ENCODE measurements around the gene CDH4.

CDH4 gene

DNA sequence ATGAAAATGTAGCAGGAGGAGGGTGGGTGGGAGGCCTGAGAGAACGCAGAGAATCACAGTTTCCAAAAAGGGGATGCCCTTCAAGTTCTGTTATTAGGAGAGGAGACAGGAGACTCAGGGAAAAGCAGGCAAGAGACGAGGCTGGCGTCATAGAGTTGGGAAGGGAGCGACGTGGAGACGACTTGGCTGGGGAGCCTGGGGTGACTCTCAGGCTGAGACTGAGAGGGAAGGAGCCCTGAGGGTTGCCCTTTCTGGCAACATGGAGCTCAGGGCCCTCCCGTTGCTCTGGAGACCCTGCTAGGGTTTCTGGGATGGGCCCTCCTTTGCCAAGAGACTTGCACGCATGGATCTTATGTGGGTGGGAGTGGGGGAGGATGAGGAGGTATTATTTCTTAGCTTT lies 108.9 kb downstream of the CDH4 start:
- no peak for DNase-seq

GRCh38 chr20:61361501-61361900 lies 109.4 kb downstream of the CDH4 start:
- no peak for DNase-seq

DNA sequence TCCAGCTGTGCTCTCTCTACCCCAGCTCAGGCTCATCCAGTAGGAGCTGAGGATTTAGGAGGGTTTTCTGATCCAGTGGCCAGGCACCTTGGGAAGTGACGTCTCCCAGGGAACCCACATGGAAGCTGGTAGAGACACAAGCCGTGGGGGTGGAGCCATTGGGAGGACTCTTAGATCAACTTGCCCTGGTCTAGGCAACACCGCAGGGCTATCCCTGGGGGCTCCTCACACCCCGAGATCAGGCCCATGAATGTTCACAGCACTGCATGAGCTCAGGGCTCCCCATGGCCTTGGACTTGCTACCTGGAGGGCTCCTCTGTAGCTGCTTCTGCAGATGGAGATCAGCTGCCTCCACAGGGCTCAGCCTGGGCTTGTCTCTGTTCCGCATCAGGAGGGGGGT lies 112.1 kb downstream of the CDH4 start:
- no peak for DNase-seq

DNA sequence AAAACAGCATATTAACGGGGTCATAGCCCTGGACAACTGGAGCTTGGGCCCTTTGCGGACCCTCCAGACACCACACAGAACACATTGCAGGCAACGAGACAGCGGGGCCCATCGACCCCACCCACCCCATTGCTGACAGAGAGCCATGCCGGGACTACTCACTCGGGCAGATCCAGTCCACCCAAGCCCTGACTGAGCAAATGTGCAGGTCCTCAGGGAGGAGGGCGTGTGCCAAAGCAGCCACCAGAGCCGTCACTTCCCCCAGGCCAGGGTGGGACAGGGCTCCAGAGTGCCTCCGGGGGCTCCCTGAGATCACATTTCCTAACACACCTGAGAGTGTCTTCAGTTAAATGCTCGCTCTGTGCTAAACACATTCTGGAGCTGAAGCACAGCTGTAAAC lies 114.9 kb downstream of the CDH4 start:
- no peak for DNase-seq

- DNase-seq, result no peak
Measured at GRCh38 chr20:61369731-61370520, 117.9 kb downstream of the CDH4 start.

GRCh38 chr20:61370841-61371303 lies 118.8 kb downstream of the CDH4 start:
- no peak for DNase-seq

- DNase-seq, result no peak
Measured at GRCh38 chr20:61371501-61372136, 119.6 kb downstream of the CDH4 start.

GRCh38 chr20:61372137-61373054 lies 120.3 kb downstream of the CDH4 start:
- DNase-seq, result no peak

DNA sequence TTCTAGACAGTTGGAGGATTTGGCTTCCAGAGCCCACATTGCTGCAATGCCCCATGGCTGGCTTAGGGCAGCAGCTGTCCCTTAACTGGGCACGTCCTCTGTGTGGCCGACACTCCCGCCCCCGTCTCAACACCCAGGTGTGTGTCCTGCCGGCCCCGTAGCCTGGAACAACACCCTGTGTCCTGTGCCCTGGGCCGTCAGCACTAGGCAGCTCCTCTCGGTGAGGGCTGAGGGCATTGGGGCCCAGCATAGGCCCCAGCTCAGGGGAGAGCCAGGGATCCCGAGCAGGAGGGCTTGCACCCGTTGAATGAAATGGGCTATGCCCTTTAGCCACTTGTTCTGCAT lies 121.0 kb downstream of the CDH4 start:
- DNase-seq, result no peak

DNA sequence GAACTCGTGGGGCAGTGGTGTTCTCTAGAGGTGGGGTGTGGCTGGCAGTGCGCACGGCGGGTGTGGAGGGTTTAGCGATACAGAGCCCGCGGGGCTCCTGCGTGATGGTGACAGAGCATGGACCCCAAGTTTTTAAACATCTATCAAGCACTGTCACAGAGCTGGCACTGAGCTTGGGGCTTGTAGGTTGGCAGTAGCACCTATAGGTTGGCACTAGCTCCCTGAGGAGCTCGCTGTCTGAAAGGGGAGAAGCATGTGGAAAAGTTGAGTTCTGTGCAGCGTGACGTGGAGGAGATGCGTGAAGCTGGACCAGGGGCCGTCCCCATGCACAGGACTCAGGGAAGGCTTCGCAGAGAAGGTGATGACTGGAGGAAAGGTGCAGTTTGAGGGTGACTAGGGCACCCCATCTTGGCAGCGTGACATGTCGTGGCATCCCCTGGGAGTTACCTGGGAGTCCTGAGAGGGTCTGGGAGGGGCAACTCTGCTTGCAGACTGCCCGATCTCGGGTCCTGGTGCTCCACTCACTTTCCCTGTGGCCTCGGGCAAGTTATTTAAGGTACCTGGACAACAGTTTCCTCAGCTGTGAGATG lies 122.0 kb downstream of the CDH4 start:
- no peak for DNase-seq

GRCh38 chr20:61376541-61377240 lies 124.6 kb downstream of the CDH4 start:
- DNase-seq, result no peak

DNA sequence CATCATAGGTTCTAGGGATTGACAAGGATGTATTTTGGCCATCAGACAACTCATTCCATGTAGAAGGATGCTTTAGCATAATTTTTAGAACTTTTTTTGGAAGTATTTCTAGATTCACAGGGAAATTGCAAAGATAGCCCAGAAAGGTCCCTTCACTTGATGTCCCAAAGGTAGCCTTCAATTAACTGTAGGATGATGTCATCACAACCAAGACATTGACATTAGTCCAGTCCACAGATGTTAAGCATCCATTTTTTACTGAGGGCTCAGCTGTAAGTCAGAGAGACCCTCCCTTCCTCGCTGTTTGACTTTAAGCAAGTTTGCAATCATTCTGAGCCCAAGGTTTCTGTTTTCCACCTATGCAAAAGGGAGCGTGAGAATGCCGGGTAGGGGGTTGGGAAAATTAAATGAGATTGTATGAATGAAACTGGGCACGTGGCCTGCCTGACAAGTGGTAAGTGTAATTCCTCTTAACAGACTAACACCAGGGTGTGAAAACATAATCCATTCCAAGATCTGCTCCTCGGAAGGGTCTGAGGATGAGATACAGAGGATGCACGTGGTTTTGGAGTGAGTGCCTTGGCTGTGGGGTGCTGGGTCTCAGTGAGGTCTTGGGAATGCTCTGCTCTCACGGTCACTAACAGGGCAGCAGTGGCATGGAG lies 126.8 kb downstream of the CDH4 start:
- DNase-seq, result no peak

GRCh38 chr20:61379898-61380544 lies 128.0 kb downstream of the CDH4 start:
- DNase-seq, result no peak

- DNase-seq, result no peak
Measured at GRCh38 chr20:61380545-61380915, 128.5 kb downstream of the CDH4 start.

GRCh38 chr20:61382194-61382593 lies 130.1 kb downstream of the CDH4 start:
- no peak for DNase-seq

DNA sequence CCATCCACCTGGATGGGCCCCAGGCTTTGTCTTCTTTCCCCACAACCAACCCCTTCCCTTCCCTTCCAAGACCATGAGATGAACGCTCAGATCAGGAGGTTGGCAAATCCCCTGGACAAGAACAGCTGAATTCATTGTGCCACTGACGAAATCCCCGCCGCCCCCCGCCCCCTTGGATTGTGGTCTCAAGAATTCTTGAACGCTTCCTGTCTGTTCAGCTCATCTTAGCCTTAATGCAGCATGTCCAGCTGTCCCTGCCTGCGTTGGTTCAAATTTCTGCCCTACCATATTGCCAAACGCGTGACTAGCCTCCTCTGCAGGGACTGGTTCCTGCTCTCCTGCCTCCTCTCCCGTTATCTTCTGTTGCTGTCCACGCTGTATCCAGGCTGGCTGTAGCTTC lies 133.2 kb downstream of the CDH4 start:
- DNase-seq, result no peak

- DNase-seq, result no peak
Measured at GRCh38 chr20:61385731-61386130, 133.7 kb downstream of the CDH4 start.

DNA sequence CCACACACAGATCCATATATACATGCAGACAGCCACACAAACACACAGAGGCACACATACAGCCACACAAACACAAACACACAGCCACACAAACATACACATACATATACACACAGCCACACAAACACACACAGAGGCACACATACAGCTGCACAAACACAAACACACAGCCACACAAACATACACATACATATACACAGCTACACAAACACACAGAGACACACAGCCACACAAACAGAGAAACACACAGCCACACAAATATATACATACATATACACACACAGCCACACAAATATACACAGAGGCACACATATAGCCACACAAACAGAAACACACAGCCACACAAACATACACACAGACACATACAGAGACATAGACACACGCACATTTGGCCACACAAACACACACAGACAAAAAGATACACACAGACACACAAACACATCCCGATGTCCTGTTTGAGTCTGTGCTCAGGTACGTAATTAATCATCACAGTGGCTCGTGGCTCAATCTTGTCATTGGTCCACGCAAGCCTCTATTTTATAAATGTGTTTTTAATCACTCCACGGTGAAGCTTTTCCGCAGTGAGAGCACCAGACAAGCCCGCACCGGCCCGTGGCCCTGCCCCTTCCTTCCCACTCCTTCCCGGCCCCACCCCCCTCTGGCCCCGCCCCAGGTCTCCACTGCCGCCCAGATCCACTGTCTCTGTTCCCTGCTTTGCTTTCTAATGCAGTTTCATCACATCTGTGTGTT lies 135.3 kb downstream of the CDH4 start:
- DNase-seq, result no peak

DNA sequence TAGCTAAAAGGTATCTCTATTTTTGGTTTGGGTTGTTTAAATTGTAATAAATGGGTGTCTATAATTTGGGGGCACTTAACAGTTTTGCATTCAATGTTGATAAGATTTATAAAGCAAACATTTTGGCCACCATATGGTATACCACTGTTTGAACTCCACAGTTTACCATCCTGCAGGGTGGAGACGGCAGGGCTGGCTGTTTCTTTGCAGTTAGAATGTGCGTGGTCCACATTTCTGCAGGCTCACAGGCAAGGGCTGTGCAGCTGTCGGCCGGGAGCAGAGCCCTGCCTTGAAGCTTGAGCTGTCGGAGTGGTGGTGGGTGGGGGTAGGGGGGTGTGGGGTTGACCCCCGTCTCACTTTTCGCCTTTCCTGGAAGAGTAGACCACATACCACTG lies 135.9 kb downstream of the CDH4 start:
- DNase-seq, result no peak

- no peak for DNase-seq
Measured at GRCh38 chr20:61389077-61389476, 137.0 kb downstream of the CDH4 start.

DNA sequence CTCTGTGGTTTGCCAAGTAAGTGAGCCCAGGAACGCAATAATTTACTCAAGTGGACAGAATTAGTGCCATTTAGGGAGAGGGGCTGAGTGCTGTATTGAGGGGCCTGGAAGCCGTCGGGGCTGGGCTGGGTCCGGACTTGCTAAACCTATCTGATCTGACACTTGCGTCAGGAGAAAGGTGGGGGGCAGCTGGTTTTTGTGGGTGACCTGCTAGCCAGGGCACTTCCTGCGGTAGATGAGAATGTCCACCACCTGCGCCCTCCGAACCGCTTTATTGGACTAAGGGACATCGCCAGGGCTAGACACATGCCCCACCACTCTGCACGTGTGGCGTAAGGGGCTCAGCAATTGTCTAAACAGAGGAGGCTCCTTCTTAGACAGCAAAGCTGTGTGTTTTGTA lies 139.1 kb downstream of the CDH4 start:
- no peak for DNase-seq

All from inflammatory macrophage (primary cell).